B cell (primary cell): ENCODE data around the gene CCDC178. TPM values are rescaled to one million over a fixed set of nuclear protein-coding genes. Genes with fewer than 3 reads are reported as not detected.

ENCODE experiments used
- ATAC-seq: fragments of 200-7000 bp; cut with Tn5 transposase; one replicate; pipeline ENCODE4 v1.10.0; 2021; ENCODE audit warnings: low read depth, mild to moderate bottlenecking, moderate number of reproducible peaks, moderate library complexity
- CTCF ChIA-PET: fragments of 350-600 bp; sonication (Branson Sonifier 250); formaldehyde crosslinking; loops from one replicate; lab custom pipeline; 2021; ENCODE audit warnings: antibody characterized with exemption, inconsistent platforms; lab: Charles Lee
- POLR2A ChIA-PET: fragments of 350-600 bp; sonication (Branson Sonifier 250); formaldehyde crosslinking; loops from one replicate; lab custom pipeline; 2021; ENCODE audit warnings: antibody characterized with exemption; lab: Charles Lee
- DNase-seq: peaks from one replicate; pipeline ENCODE4 v3.0.0; 2013
- H2AFZ ChIP-seq: 2 replicates; pipeline ENCODE4 v1.6.1; 2012; ENCODE audit warnings: mild to moderate bottlenecking, low read depth, low read length; ENCODE audit not compliant: insufficient read depth, poor library complexity, severe bottlenecking
- H3K27ac ChIP-seq, 2 donors: 1 replicate in 1 of 2; 2 replicates in 1 of 2; pipeline ENCODE4 v1.5.1; 2012 to 2013; ENCODE audit warnings: low read length in 2 of 2, mild to moderate bottlenecking in 2 of 2, moderate library complexity in 1 of 2
- H3K27me3 ChIP-seq, 4 experiments: fragments of 200-600 bp in 1 of 4; sonication (generic) in 1 of 4; replicated peaks in 1 of 4; 1 replicate in 2 of 4; 2 replicates in 2 of 4; pipeline versions ENCODE4 v1.6.1 to v1.7.0; 2013 to 2016; ENCODE audit warnings: low read length in 3 of 4, mild to moderate bottlenecking in 2 of 4, mixed read lengths in 1 of 4, moderate library complexity in 1 of 4; ENCODE audit not compliant: insufficient read depth in 4 of 4, control insufficient read depth in 3 of 4; ENCODE audit errors: control extremely low read depth in 1 of 4
- H3K36me3 ChIP-seq, 2 experiments: replicated peaks in 1 of 2; 1 replicate in 1 of 2; 2 replicates in 1 of 2; pipeline versions ENCODE4 v1.6.1 to v1.7.1; 2013; ENCODE audit warnings: low read length in 1 of 2; ENCODE audit not compliant: insufficient read depth in 2 of 2, control insufficient read depth in 1 of 2; ENCODE audit errors: control extremely low read depth in 1 of 2, extremely low read depth in 1 of 2
- H3K4me1 ChIP-seq, 2 donors: fragments of 200-600 bp in 1 of 2; sonication (generic) in 1 of 2; 1 replicate in 1 of 2; 2 replicates in 1 of 2; pipeline versions ENCODE4 v1.5.1 to v1.6.1; 2013 to 2017; ENCODE audit warnings: low read length in 2 of 2; ENCODE audit not compliant: control insufficient read depth in 2 of 2, insufficient read depth in 2 of 2
- H3K4me2 ChIP-seq: replicated peaks from 2 replicates; pipeline ENCODE3; 2012; ENCODE audit warnings: mild to moderate bottlenecking, low read depth, low read length; ENCODE audit not compliant: poor library complexity, severe bottlenecking
- H3K4me3 ChIP-seq, 5 experiments: fragments of 200-600 bp in 1 of 5; sonication (generic) in 1 of 5; 1 replicate in 3 of 5; 2 replicates in 2 of 5; pipeline versions ENCODE4 v1.5.1 to v1.7.0; 2011 to 2016; ENCODE audit warnings: low read length in 4 of 5, mild to moderate bottlenecking in 4 of 5, low read depth in 2 of 5, control low read depth in 1 of 5, moderate library complexity in 1 of 5; ENCODE audit not compliant: insufficient read depth in 1 of 5; ENCODE audit errors: control extremely low read depth in 1 of 5, extremely low read depth in 1 of 5
- H3K79me2 ChIP-seq: fragments of 200-600 bp; sonication (generic); one replicate; pipeline ENCODE4 v1.6.0; 2016; ENCODE audit warnings: low read length; ENCODE audit not compliant: control insufficient read depth, insufficient read depth
- H3K9ac ChIP-seq: fragments of 200-600 bp; sonication (generic); 2 replicates; pipeline ENCODE4 v1.6.1; 2017; ENCODE audit warnings: mild to moderate bottlenecking, low read length, moderate library complexity
- H3K9me3 ChIP-seq, 3 donors: one replicate each; pipeline versions ENCODE4 v1.6.1 to v1.7.1; 2013; ENCODE audit warnings: low read length in 2 of 3; ENCODE audit not compliant: control insufficient read depth in 2 of 3, insufficient read depth in 1 of 3; ENCODE audit errors: control extremely low read depth in 1 of 3
- H4K20me1 ChIP-seq: 2 replicates; pipeline ENCODE4 v1.6.0; 2012; ENCODE audit warnings: mild to moderate bottlenecking, low read length; ENCODE audit not compliant: insufficient read depth, control insufficient read depth, poor library complexity, severe bottlenecking
- H3K27ac Mint-ChIP-seq: one replicate; pipeline ENCODE4 v1.8.0; 2021; ENCODE audit warnings: mixed read lengths
- H3K27me3 Mint-ChIP-seq: one replicate; pipeline ENCODE4 v1.8.0; 2021; ENCODE audit warnings: mixed read lengths
- H3K4me1 Mint-ChIP-seq: one replicate; pipeline ENCODE4 v1.8.0; 2021; ENCODE audit warnings: mixed read lengths
- H3K4me3 Mint-ChIP-seq: one replicate; pipeline ENCODE4 v1.8.0; 2021; ENCODE audit warnings: mixed read lengths
- H3K9me3 Mint-ChIP-seq: one replicate; pipeline ENCODE4 v1.8.0; 2022; ENCODE audit warnings: mixed read lengths; ENCODE audit not compliant: insufficient read depth
- CTCF ChIP-seq: fragments of 200-600 bp; IDR thresholded peaks from one replicate; pipeline ENCODE4 v1.8.0; 2022; ENCODE audit warnings: antibody characterized with exemption, mild to moderate bottlenecking
- EZH2 ChIP-seq: IDR thresholded peaks from 2 replicates; pipeline ENCODE4 v1.6.1; 2012; ENCODE audit warnings: borderline replicate concordance, low read depth, mild to moderate bottlenecking, moderate library complexity, low read length; ENCODE audit not compliant: insufficient read depth, poor library complexity, severe bottlenecking
- WGBS: methylation state at CpG from one replicate; pipeline ENCODE4 v1.1.5; 2013; ENCODE audit warnings: missing lambda C conversion rate; ENCODE audit not compliant: insufficient coverage; 5-methylcytosine and 5-hydroxymethylcytosine counted together
- intact Hi-C: fragments of 100-400 bp; cut with micrococcal nuclease; formaldehyde crosslinking; loops from one replicate; pipeline ENCODE4 v1.10.0; 2022
- polyA plus RNA-seq: library from polyadenylated mRNA; depleted of rRNA; stranded (reverse); fragments of >200 nt; gene quantifications from 2 replicates; pipeline ENCODE4 v1.2.3, GENCODE V29; 2012
- total RNA-seq, 2 donors: library from RNA; stranded (reverse); fragments of 120-200 nt in 1 of 2; gene quantifications; 1 replicate in 1 of 2; 2 replicates in 1 of 2; pipeline versions ENCODE4 v1.2.3 to v1.2.4, GENCODE V29; 2013 to 2022

Gene CCDC178
- total and polyA plus RNA-seq, 2 donors (not counting 1 experiment from before 2014, with no cell fraction given) = not detected

DNA sequence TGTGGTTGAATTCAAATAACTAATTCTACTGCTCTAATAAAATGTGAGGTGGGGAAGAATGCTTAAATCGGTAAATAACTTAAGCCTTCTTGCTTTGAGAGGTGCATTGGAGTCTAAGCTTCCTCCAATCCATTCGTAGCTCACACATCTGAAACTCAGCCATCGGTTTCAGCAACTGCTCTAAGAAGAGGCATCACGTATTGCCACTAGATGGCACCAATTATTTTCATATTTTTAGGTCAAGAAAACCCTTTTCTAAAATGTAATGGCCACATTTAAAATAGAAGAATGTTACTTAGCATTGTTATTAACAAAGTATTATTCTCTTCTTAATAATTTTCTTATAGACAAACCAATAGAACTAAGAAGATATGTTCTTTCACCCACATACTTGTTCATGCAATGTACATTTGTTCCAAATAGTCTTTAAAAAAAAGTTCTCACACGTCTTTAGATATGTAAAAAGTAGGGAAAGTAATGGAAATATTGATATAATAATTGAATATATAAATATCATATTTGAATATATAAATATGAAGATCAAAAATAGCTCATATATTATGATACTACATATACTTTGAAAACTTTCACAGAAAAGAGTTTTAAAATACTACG, 229.8 kb downstream of the CCDC178 start:
- Histone ChIP-seq H2AFZ (no peak overlapping the region), H3K27me3 (no peaks in the 10 kb centered on the region), H3K4me2 (no peak overlapping the region), H3K9ac (no peak overlapping the region), H3K27ac (no peak overlapping the region), H3K36me3 (no peaks in the 10 kb centered on the region), H4K20me1 (no peaks in the 10 kb centered on the region), H3K4me3 (no peak overlapping the region), H3K4me1 (no peaks in the 10 kb centered on the region), H3K9me3 (no peaks in the 10 kb centered on the region), H3K79me2 (no peaks in the 10 kb centered on the region)
- ATAC-seq (no peak), DNase-seq (no peak)
- Mint-ChIP-seq H3K4me3 (no peak overlapping the region), H3K27me3 (peaks cover 8% of the 10 kb centered on the region), H3K27ac (no peak overlapping the region), H3K9me3 (no peaks in the 10 kb centered on the region), H3K4me1 (no peaks in the 10 kb centered on the region)
- WGBS = no CpG with 5 or more reads among the region's 6 CpGs
- CTCF ChIA-PET = interaction anchor here (1.0 kb wide), 1 partner anchor 9 kb away, joined by 3 read pairs; no protein-coding TSS in a partner anchor
- POLR2A ChIA-PET = no interaction called here
- peak; percentile 38 for TF ChIP-seq CTCF
- TF ChIP-seq EZH2 = no peak
- intact Hi-C loops = no loop called here

DNA sequence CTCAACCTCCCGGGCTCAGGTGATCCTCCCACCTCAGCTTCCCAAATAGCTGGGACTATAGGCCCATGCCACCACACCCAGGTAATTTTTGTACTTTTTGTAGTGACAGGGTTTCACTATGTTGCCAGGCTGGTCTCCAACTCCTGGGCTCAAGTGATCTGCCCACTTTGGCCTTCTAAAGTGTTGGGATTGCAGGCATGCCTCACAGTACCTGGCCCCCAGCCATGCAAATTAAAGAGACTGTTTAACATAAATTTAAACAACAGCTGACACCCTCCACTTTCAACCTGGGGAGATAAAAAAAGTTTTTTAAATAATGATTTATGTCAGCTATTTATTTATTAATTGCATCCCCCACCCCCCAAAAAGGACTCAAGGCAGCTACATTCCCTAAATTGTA, 234.7 kb downstream of the CCDC178 start:
- no peak overlapping the region for H3K4me3 ChIP-seq
- H3K27ac ChIP-seq = no peak overlapping the region
- peaks cover 16% of the 10 kb centered on the region for H3K27me3 Mint-ChIP-seq
- H3K4me1 Mint-ChIP-seq = no peaks in the 10 kb centered on the region
- H3K79me2 ChIP-seq = no peaks in the 10 kb centered on the region
- WGBS = no CpG with 5 or more reads among the region's 1 CpG
- H2AFZ ChIP-seq = no peak overlapping the region
- TF ChIP-seq EZH2 (no peak), CTCF (no peak)
- CTCF ChIA-PET = no interaction called here
- H3K27ac Mint-ChIP-seq = no peak overlapping the region
- H3K9me3 ChIP-seq = no peaks in the 10 kb centered on the region
- H4K20me1 ChIP-seq = no peaks in the 10 kb centered on the region
- H3K9ac ChIP-seq = no peak overlapping the region
- POLR2A ChIA-PET = no interaction called here
- DNase-seq (no peak), ATAC-seq (no peak)
- no peaks in the 10 kb centered on the region for H3K4me1 ChIP-seq
- no peaks in the 10 kb centered on the region for H3K36me3 ChIP-seq
- H3K27me3 ChIP-seq = peaks cover 0 to 4% (median 0%) of the 10 kb centered on the region in 4 experiments
- no peak overlapping the region for H3K4me3 Mint-ChIP-seq
- no peak overlapping the region for H3K4me2 ChIP-seq
- no peaks in the 10 kb centered on the region for H3K9me3 Mint-ChIP-seq
- intact Hi-C loops = no loop called here
